HCT116 (cell line): ENCODE measurements around the gene MOSPD3. TPM values are rescaled to one million over a fixed set of nuclear protein-coding genes. Genes with fewer than 3 reads are reported as not detected.

ENCODE experiments used
- ATAC-seq: fragments of 200-7000 bp; cut with Tn5 transposase; 2 replicates; pipeline ENCODE4 v1.9.1; 2020; ENCODE audit warnings: mild to moderate bottlenecking, moderate library complexity
- BruUV-seq: library from RNA; stranded (reverse); fragments of 400-500 nt; replicated peaks from 2 replicates; lab custom pipeline; 2021; lab: Mats Ljungman, UMichigan
- CTCF ChIA-PET: fragments of 300-600 bp; sonication (Branson Sonifier 250); formaldehyde crosslinking; loops from one replicate; lab custom pipeline; 2021; ENCODE audit warnings: antibody characterized with exemption; lab: Charles Lee
- POLR2A ChIA-PET: fragments of 300-600, 350-600 bp; sonication (Branson Sonifier 250); formaldehyde crosslinking; loops from one replicate; lab custom pipeline; 2021; ENCODE audit warnings: antibody characterized with exemption; lab: Charles Lee
- RAD21 ChIA-PET, 2 experiments: fragments of 300-600 bp; sonication (Branson Sonifier 250); formaldehyde crosslinking; loops; one replicate each; lab custom pipeline; 2023; ENCODE audit warnings: low total read pairs in 2 of 2; ENCODE audit not compliant: uncharacterized antibody in 2 of 2, unreplicated experiment in 2 of 2, low non-redundant PET in 1 of 2; lab: Charles Lee
- DNase-seq: peaks from one replicate; pipeline ENCODE4 v3.0.0-alpha.2; 2010; ENCODE audit warnings: low read depth, low spot score
- H2AFZ ChIP-seq: fragments of 200-600 bp; shearing (Covaris generic), sonication (generic); 2 replicates; pipeline ENCODE4 v1.6.1; 2017; ENCODE audit warnings: low read depth, mixed run types, mixed read lengths, antibody characterized with exemption, low read length; ENCODE audit not compliant: poor library complexity, severe bottlenecking
- H3K27ac ChIP-seq: 2 replicates; pipeline ENCODE4 v1.5.1; 2012; ENCODE audit warnings: low read depth, low read length
- H3K27me3 ChIP-seq: fragments of 200-600 bp; sonication (generic); 2 replicates; pipeline ENCODE4 v1.6.1; 2016; ENCODE audit warnings: mixed run types, low read length, mixed read lengths; ENCODE audit not compliant: insufficient read depth
- H3K36me3 ChIP-seq, 2 experiments: fragments of 200-500 bp in 1 of 2; fragments of 200-600 bp in 1 of 2; sonication (Bioruptor generic) in 1 of 2; sonication (generic) in 1 of 2; 2 replicates each; pipeline versions ENCODE4 v1.5.1 to v1.6.1; 2014 to 2016; ENCODE audit warnings: low read length in 2 of 2, inconsistent platforms in 1 of 2, mixed read lengths in 1 of 2, mixed run types in 1 of 2; ENCODE audit not compliant: insufficient read depth in 2 of 2, control insufficient read depth in 1 of 2
- H3K4me1 ChIP-seq, 2 experiments: fragments of 200-600 bp in 1 of 2; sonication (generic) in 1 of 2; 2 replicates each; pipeline versions ENCODE4 v1.5.1 to v1.6.1; 2012 to 2017; ENCODE audit warnings: low read length in 2 of 2, inconsistent platforms in 1 of 2, mild to moderate bottlenecking in 1 of 2, mixed read lengths in 1 of 2, mixed run types in 1 of 2, moderate library complexity in 1 of 2; ENCODE audit not compliant: insufficient read depth in 2 of 2, control insufficient read depth in 1 of 2
- H3K4me2 ChIP-seq: fragments of 200-600 bp; sonication (generic); 2 replicates; pipeline ENCODE4 v1.6.1; 2017; ENCODE audit warnings: mixed run types, low read length, mixed read lengths
- H3K4me3 ChIP-seq, 2 experiments: fragments of 200-600 bp in 1 of 2; sonication (generic) in 1 of 2; replicated peaks in 1 of 2; 2 replicates each; pipeline ENCODE4 v1.5.1; 2011 to 2016; ENCODE audit warnings: low read length in 2 of 2, control low read depth in 1 of 2, low read depth in 1 of 2, mild to moderate bottlenecking in 1 of 2, mixed read lengths in 1 of 2, mixed run types in 1 of 2
- H3K79me2 ChIP-seq: fragments of 200-600 bp; sonication (generic); 2 replicates; pipeline ENCODE4 v1.6.1; 2017; ENCODE audit warnings: mild to moderate bottlenecking, mixed run types, low read length, moderate library complexity, mixed read lengths; ENCODE audit not compliant: insufficient read depth
- H3K9ac ChIP-seq: fragments of 200-600 bp; sonication (generic); 2 replicates; pipeline ENCODE4 v1.6.1; 2016; ENCODE audit warnings: low read length, mixed read lengths
- H3K9me2 ChIP-seq: fragments of 200-600 bp; sonication (generic), shearing (Covaris generic); 2 replicates; pipeline ENCODE4 v1.6.1; 2017; ENCODE audit warnings: mixed run types, mild to moderate bottlenecking, moderate library complexity; ENCODE audit not compliant: insufficient read depth
- H3K9me3 ChIP-seq, 2 experiments: fragments of 200-500 bp in 1 of 2; fragments of 200-600 bp in 1 of 2; sonication (Bioruptor generic) in 1 of 2; sonication (generic) in 1 of 2; 2 replicates each; pipeline ENCODE4 v1.6.1; 2014 to 2017; ENCODE audit warnings: low read length in 2 of 2, mixed read lengths in 2 of 2, inconsistent platforms in 1 of 2, low read depth in 1 of 2, mild to moderate bottlenecking in 1 of 2, mixed run types in 1 of 2, moderate library complexity in 1 of 2; ENCODE audit not compliant: control insufficient read depth in 1 of 2, insufficient read depth in 1 of 2
- H4K20me1 ChIP-seq: fragments of 200-600 bp; sonication (generic), shearing (Covaris generic); 2 replicates; pipeline ENCODE4 v1.6.1; 2017; ENCODE audit warnings: mixed run types, mild to moderate bottlenecking, moderate library complexity; ENCODE audit not compliant: insufficient read depth
- CBX3 ChIP-seq: IDR thresholded peaks from 2 replicates; pipeline ENCODE4 v1.6.1; 2012; ENCODE audit warnings: low read depth
- EGR1 ChIP-seq: IDR thresholded peaks from 2 replicates; pipeline ENCODE4 v1.6.1; 2012; ENCODE audit warnings: low read depth
- ELF1 ChIP-seq: IDR thresholded peaks from 2 replicates; pipeline ENCODE4 v1.6.1; 2012; ENCODE audit warnings: low read depth, borderline replicate concordance
- EZH2 ChIP-seq: fragments of 200-600 bp; sonication (generic); IDR thresholded peaks from 2 replicates; pipeline ENCODE4 v1.6.1; 2017; ENCODE audit warnings: antibody characterized with exemption, mixed run types
- EZH2phosphoT487 ChIP-seq: fragments of 200-600 bp; IDR thresholded peaks from 2 replicates; pipeline ENCODE4 v1.6.1; 2018; ENCODE audit warnings: antibody characterized with exemption, borderline replicate concordance
- FOSL1 ChIP-seq: IDR thresholded peaks from 2 replicates; pipeline ENCODE4 v1.6.1; 2012; ENCODE audit warnings: low read depth
- JUND ChIP-seq: IDR thresholded peaks from 2 replicates; pipeline ENCODE4 v1.6.1; 2012
- POLR2AphosphoS5 ChIP-seq: IDR thresholded peaks from 2 replicates; pipeline ENCODE4 v1.6.1; 2011; ENCODE audit warnings: mild to moderate bottlenecking, low read depth, low read length, moderate library complexity
- REST ChIP-seq: IDR thresholded peaks from 2 replicates; pipeline ENCODE4 v1.6.1; 2012; ENCODE audit warnings: low read depth
- SIN3A ChIP-seq: IDR thresholded peaks from 2 replicates; pipeline ENCODE4 v1.6.1; 2012; ENCODE audit warnings: low read depth
- SP1 ChIP-seq: IDR thresholded peaks from 2 replicates; pipeline ENCODE4 v1.6.1; 2012; ENCODE audit warnings: low read depth
- TCF7L2 ChIP-seq: IDR thresholded peaks from 2 replicates; pipeline ENCODE4 v1.7.0; 2011; ENCODE audit warnings: borderline replicate concordance, inconsistent platforms; ENCODE audit not compliant: insufficient read depth, insufficient read length; ENCODE audit errors: extremely low read depth
- ZBTB33 ChIP-seq: IDR thresholded peaks from 2 replicates; pipeline ENCODE4 v1.6.1; 2011; ENCODE audit warnings: mild to moderate bottlenecking, low read length, moderate library complexity; ENCODE audit not compliant: insufficient replicate concordance; ENCODE audit errors: extremely low read depth
- intact Hi-C: fragments of 100-400 bp; cut with micrococcal nuclease; formaldehyde crosslinking; loops from 2 replicates; pipeline ENCODE4 v1.10.0; 2022
- total RNA-seq: library from RNA; stranded (reverse); gene quantifications from one replicate; pipeline ENCODE4 v1.2.1, GENCODE V29; 2021; ENCODE audit not compliant: unreplicated experiment

Gene MOSPD3
- total RNA-seq, 1 experiment from 2014 or later: 32.8 TPM

GRCh38 chr7:100607111-100607510 is 5.2 kb upstream of the MOSPD3 start:
- peaks cover 4 to 49% of the 10 kb centered on the region in 2 experiments for H3K4me1 ChIP-seq
- CTCF ChIA-PET: interaction anchor here (0.6 kb wide), 1 partner anchor 99 kb away, joined by 3 read pairs; the partner anchor contains the start of gene POP7

More at GRCh38 chr7:100607111-100607510, 5.2 kb upstream of the MOSPD3 start:
- BruUV-seq: no TSS peak
- Histone ChIP-seq H3K9me2 (no peaks in the 10 kb centered on the region), H4K20me1 (no peaks in the 10 kb centered on the region), H2AFZ (no peak overlapping the region), H3K4me2 (no peak overlapping the region), H3K27me3 (no peaks in the 10 kb centered on the region), H3K4me3 (no peak overlapping the region), H3K79me2 (no peaks in the 10 kb centered on the region), H3K36me3 (no peaks in the 10 kb centered on the region), H3K9me3 (no peaks in the 10 kb centered on the region)
- intact Hi-C loops: no loop called here
- POLR2A ChIA-PET: interaction anchor here (0.5 to 2.2 kb wide), 2 partner anchors 21 to 160 kb away, joined by 3 to 9 read pairs; partner anchors contain the start of genes FBXO24 and LRCH4
- DNase-seq: no peak
- RAD21 ChIA-PET: no interaction called here
- TF ChIP-seq EZH2 (no peak), TCF7L2 (no peak), EGR1 (no peak), SIN3A (no peak), JUND (no peak), EZH2phosphoT487 (no peak), SP1 (no peak), CBX3 (no peak), REST (no peak), FOSL1 (no peak), POLR2AphosphoS5 (no peak), ELF1 (no peak), ZBTB33 (no peak)
- TF ChIP-seq, all 23 proteins: peak for 0
- no peak overlapping the region for H3K27ac ChIP-seq
- ATAC-seq: no peak
- no peak overlapping the region for H3K9ac ChIP-seq
